GM18909 (cell line): ENCODE measurements around the gene CABCOCO1.
"Not testable (repeated sequence)": the region's sequence is repeated elsewhere in the genome, so short reads cannot be mapped to it uniquely, and the experiment has no call there.

Experiments
- ATAC-seq: cut with Tn5 transposase; IDR thresholded peaks from one replicate; pipeline ENCODE4 v1.9.1; 2021; ENCODE audit warnings: mild to moderate bottlenecking; ENCODE audit not compliant: unreplicated experiment, poor library complexity

Gene CABCOCO1

GRCh38 chr10:61642150-61642571, 20.6 kb upstream of the CABCOCO1 start:
- no peak for ATAC-seq

GRCh38 chr10:61642676-61643075, 20.1 kb upstream of the CABCOCO1 start:
- no peak for ATAC-seq

GRCh38 chr10:61643316-61643751, 19.4 kb upstream of the CABCOCO1 start:
- no peak for ATAC-seq

GRCh38 chr10:61653699-61654098, 9.0 kb upstream of the CABCOCO1 start:
- ATAC-seq: no peak

- ATAC-seq: no peak
Measured at GRCh38 chr10:61655335-61655851, 7.3 kb upstream of the CABCOCO1 start.

GRCh38 chr10:61663466-61663865, 737 bp downstream of the CABCOCO1 start:
- no peak for ATAC-seq

GRCh38 chr10:61664985-61665384, 2.3 kb downstream of the CABCOCO1 start:
- ATAC-seq: no peak

- ATAC-seq: no peak
Measured at GRCh38 chr10:61669161-61669725, 6.5 kb downstream of the CABCOCO1 start.

GRCh38 chr10:61669849-61670248, 7.1 kb downstream of the CABCOCO1 start:
- ATAC-seq: no peak

- ATAC-seq: no peak
Measured at GRCh38 chr10:61673360-61673759, 10.6 kb downstream of the CABCOCO1 start.

- ATAC-seq: no peak
Measured at GRCh38 chr10:61682323-61682722, 19.6 kb downstream of the CABCOCO1 start.

GRCh38 chr10:61683319-61683718, 20.6 kb downstream of the CABCOCO1 start:
- no peak for ATAC-seq

GRCh38 chr10:61684894-61685507, 22.3 kb downstream of the CABCOCO1 start:
- no peak for ATAC-seq

GRCh38 chr10:61688551-61689308, 26.0 kb downstream of the CABCOCO1 start:
- ATAC-seq: no peak

GRCh38 chr10:61691667-61692066, 28.9 kb downstream of the CABCOCO1 start:
- not testable (repeated sequence) for ATAC-seq

GRCh38 chr10:61692447-61693010, 29.8 kb downstream of the CABCOCO1 start:
- ATAC-seq: no peak

- no peak for ATAC-seq
Measured at GRCh38 chr10:61698968-61699655, 36.4 kb downstream of the CABCOCO1 start.

GRCh38 chr10:61701055-61701705, 38.5 kb downstream of the CABCOCO1 start:
- no peak for ATAC-seq

- ATAC-seq: no peak
Measured at GRCh38 chr10:61701706-61702105, 39.0 kb downstream of the CABCOCO1 start.

- ATAC-seq: no peak
Measured at GRCh38 chr10:61702584-61702983, 39.9 kb downstream of the CABCOCO1 start.
